K562 (cell line): ENCODE measurements around the gene CORO2A. TPM values are rescaled to one million over a fixed set of nuclear protein-coding genes. Genes with fewer than 3 reads are reported as not detected.
A peak's percentile ranks its signal among the peaks of the same experiment; 100 is the strongest.

Experiments used
- CHCHD3 ChIP-seq: fragments of 250-450 bp; sonication (Bioruptor Pico); IDR thresholded peaks from 2 replicates; pipeline ENCODE4 v2.1.2; 2022; ENCODE audit warnings: mild to moderate bottlenecking
- DPF2 ChIP-seq: fragments of 450-650 bp; IDR thresholded peaks from 2 replicates; pipeline ENCODE4 v1.6.1; 2016
- ERF ChIP-seq: fragments of 450-650 bp; formaldehyde crosslinking; IDR thresholded peaks from 2 replicates; pipeline ENCODE4 v1.4.0; 2020; ENCODE audit warnings: mild to moderate bottlenecking, mixed read lengths
- FOXA3 ChIP-seq, 2 experiments: fragments of 450-650 bp in 1 of 2; sonication (generic) in 1 of 2; formaldehyde crosslinking; IDR thresholded peaks in 1 of 2; conservative IDR thresholded peaks in 1 of 2; 2 replicates each; pipeline versions ENCODE4 v1.4.0 to v1.8.0; 2020 to 2022; ENCODE audit warnings: mild to moderate bottlenecking in 2 of 2, missing genetic modification reagents in 1 of 2
- HLTF ChIP-seq: fragments of 450-650 bp; IDR thresholded peaks from 2 replicates; pipeline ENCODE4 v1.6.1; 2016
- IFI16 ChIP-seq: fragments of 250-450 bp; sonication (Bioruptor Pico); IDR thresholded peaks from 2 replicates; pipeline ENCODE4 v2.1.2; 2022; ENCODE audit warnings: mild to moderate bottlenecking, inconsistent platforms
- KDM2B ChIP-seq: fragments of 250-450 bp; sonication (Bioruptor Pico); IDR thresholded peaks from 2 replicates; pipeline ENCODE4 v1.8.0; 2021; ENCODE audit warnings: mild to moderate bottlenecking, moderate library complexity
- MIER1 ChIP-seq: fragments of 450-650 bp; IDR thresholded peaks from 2 replicates; pipeline ENCODE4 v1.6.1; 2016; ENCODE audit warnings: antibody characterized with exemption, mild to moderate bottlenecking, low read depth
- MYNN ChIP-seq, 2 experiments: sonication (generic); formaldehyde crosslinking in 1 of 2; IDR thresholded peaks; 2 replicates each; pipeline versions ENCODE4 v1.5.0 to v1.6.1; 2016 to 2020; ENCODE audit warnings: antibody characterized with exemption in 1 of 2, missing genetic modification reagents in 1 of 2
- NCOA2 ChIP-seq, 2 experiments: fragments of 450-650 bp; IDR thresholded peaks; 2 replicates each; pipeline ENCODE4 v1.6.1; 2018; ENCODE audit warnings: mild to moderate bottlenecking in 2 of 2, moderate library complexity in 1 of 2; ENCODE audit not compliant: partially characterized antibody in 2 of 2
- PHF20 ChIP-seq: fragments of 450-650 bp; IDR thresholded peaks from 2 replicates; pipeline ENCODE4 v1.6.1; 2018; ENCODE audit not compliant: partially characterized antibody
- RFX7 ChIP-seq: fragments of 250-450 bp; sonication (Bioruptor Pico); IDR thresholded peaks from 2 replicates; pipeline ENCODE4 v1.5.1; 2021; ENCODE audit warnings: mild to moderate bottlenecking
- SPI1 ChIP-seq: IDR thresholded peaks from 2 replicates; pipeline ENCODE4 v1.6.1; 2011; ENCODE audit warnings: low read depth, low read length, control low read depth, borderline replicate concordance
- TSHZ1 ChIP-seq: fragments of 250-450 bp; sonication (Bioruptor Pico); IDR thresholded peaks from 2 replicates; pipeline ENCODE4 v1.4.0; 2020; ENCODE audit warnings: mild to moderate bottlenecking, moderate library complexity
- ZNF217 ChIP-seq: sonication (generic); formaldehyde crosslinking; IDR thresholded peaks from 2 replicates; pipeline ENCODE4 v1.8.0; 2022; ENCODE audit warnings: mild to moderate bottlenecking, missing genetic modification reagents
- ZNF785 ChIP-seq: fragments of 250-450 bp; sonication (Bioruptor Pico); IDR thresholded peaks from 2 replicates; pipeline ENCODE4 v1.4.0; 2020; ENCODE audit warnings: mild to moderate bottlenecking
- polyA plus RNA-seq, 8 experiments: library from polyadenylated mRNA; depleted of rRNA in 4 of 8; stranded (reverse) in 5 of 8; unstranded in 3 of 8; fragments of >200 nt; fragmentation: Nextera tagmentation in 2 of 8; fragmentation: Illumina TruSeq in 1 of 8; extraction: Ambion mirVana in 2 of 8; extraction: Trizol in 1 of 8; gene quantifications; 2 replicates each; pipeline versions ENCODE4 v1.2.1 to v1.2.3, GENCODE V29; 2011 to 2014; ENCODE audit warnings: inconsistent platforms in 1 of 8, missing spikeins in 1 of 8
- total RNA-seq, 7 experiments: library from RNA; depleted of rRNA in 6 of 7; stranded (reverse); fragments of >200 nt in 6 of 7; fragmentation: Illumina TruSeq in 2 of 7; extraction: Trizol in 2 of 7; gene quantifications; 2 replicates each; pipeline versions ENCODE4 v1.2.1 to v1.2.3, GENCODE V29; 2011 to 2021; ENCODE audit warnings: low replicate concordance in 1 of 7
- TF ChIP-seq, protein P1 (sequence below): fragments of 250-450 bp; sonication (Bioruptor Pico); IDR thresholded peaks from 2 replicates; pipeline ENCODE4 v1.4.0; 2020; ENCODE audit warnings: borderline replicate concordance
- TF ChIP-seq, protein P2 (sequence below): sonication (generic); formaldehyde crosslinking; IDR thresholded peaks from 2 replicates; pipeline ENCODE4 v1.4.0; 2020; ENCODE audit warnings: mild to moderate bottlenecking, missing genetic modification reagents

The CORO2A gene
- total and polyA plus RNA-seq, 9 of the 15 experiments (the other 6 are each of a cell fraction or from before 2014, with no cell fraction given) = 9.5 to 26.6 (median 18.0) TPM

DNA sequence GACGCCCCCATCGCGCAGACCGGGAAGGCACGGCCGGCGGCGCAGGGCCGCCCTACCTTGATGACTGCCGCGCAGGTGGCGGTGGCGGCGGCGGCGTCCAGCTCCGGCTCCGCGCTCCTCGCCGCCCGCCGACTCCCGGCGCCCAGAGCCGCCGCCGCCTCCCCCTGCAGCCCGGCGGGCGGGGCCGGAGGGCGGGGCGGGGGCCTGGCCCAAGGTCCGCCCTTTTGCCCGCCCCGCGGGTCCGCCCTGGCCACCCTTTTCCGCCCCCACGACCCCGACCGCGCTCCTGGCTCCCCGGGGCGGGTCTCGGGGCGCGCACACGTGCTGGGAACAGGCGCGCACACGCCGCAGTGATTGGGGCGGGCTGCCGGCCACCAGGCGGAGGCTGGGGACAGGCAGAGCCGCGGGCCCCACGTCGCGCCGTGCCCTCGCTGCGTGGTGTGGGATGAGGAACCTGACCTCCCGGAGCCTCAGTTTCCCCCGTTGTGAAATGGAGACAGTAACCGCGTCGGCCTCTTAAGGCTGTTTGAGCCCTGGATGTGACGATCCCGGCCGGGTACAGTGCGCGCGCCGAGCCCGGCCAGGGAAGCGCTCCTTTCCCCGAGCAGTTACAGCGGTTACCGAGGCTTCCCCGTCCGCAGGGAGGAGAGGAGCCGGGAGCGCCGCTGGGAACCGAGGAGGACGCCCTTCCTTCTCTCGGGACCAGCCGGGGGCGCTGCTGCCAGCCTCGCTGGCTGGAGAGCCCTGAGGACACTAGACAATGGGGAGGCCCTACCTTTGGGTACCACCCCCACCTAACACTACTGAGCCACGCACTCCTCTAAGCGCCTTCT, at the start of gene CORO2A (continued):
- TF ChIP-seq NCOA2 (IDR thresholded peaks at IDR 0.05; ENCODE audit: partially characterized antibody in 2 of 2) = no peak
- TF ChIP-seq, protein P1, sequence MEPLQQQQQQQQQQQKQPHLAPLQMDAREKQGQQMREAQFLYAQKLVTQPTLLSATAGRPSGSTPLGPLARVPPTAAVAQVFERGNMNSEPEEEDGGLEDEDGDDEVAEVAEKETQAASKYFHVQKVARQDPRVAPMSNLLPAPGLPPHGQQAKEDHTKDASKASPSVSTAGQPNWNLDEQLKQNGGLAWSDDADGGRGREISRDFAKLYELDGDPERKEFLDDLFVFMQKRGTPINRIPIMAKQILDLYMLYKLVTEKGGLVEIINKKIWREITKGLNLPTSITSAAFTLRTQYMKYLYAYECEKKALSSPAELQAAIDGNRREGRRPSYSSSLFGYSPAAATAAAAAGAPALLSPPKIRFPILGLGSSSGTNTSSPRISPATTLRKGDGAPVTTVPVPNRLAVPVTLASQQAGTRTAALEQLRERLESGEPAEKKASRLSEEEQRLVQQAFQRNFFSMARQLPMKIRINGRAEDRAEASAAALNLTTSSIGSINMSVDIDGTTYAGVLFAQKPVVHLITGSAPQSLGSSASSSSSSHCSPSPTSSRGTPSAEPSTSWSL = no peak
- no peak for TF ChIP-seq TSHZ1 (CRISPR knock-in tag)
- 0 out of 2 replicates have a peak, but pooled peaks have one; percentile 22 for TF ChIP-seq MYNN (IDR thresholded peaks at IDR 0.05)
- no peak for TF ChIP-seq MYNN (CRISPR knock-in tag; IDR thresholded peaks at IDR 0.05)
- no peak for TF ChIP-seq IFI16 (CRISPR knock-in tag)
- TF ChIP-seq KDM2B = 0 out of 2 replicates have a peak, but pooled peaks have one; percentile 43
- no peak for TF ChIP-seq CHCHD3 (CRISPR knock-in tag)
- no peak for TF ChIP-seq PHF20
- TF ChIP-seq HLTF = no peak
- TF ChIP-seq ZNF217 (CRISPR knock-in tag) = no peak
- TF ChIP-seq, protein P2, sequence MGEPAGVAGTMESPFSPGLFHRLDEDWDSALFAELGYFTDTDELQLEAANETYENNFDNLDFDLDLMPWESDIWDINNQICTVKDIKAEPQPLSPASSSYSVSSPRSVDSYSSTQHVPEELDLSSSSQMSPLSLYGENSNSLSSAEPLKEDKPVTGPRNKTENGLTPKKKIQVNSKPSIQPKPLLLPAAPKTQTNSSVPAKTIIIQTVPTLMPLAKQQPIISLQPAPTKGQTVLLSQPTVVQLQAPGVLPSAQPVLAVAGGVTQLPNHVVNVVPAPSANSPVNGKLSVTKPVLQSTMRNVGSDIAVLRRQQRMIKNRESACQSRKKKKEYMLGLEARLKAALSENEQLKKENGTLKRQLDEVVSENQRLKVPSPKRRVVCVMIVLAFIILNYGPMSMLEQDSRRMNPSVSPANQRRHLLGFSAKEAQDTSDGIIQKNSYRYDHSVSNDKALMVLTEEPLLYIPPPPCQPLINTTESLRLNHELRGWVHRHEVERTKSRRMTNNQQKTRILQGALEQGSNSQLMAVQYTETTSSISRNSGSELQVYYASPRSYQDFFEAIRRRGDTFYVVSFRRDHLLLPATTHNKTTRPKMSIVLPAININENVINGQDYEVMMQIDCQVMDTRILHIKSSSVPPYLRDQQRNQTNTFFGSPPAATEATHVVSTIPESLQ = no peak
- TF ChIP-seq ZNF785 (CRISPR knock-in tag) = no peak
- 0 out of 2 replicates have a peak, but pooled peaks have one; percentile 24 for TF ChIP-seq ERF (CRISPR knock-in tag)
- TF ChIP-seq SPI1 = no peak
- TF ChIP-seq DPF2 = no peak
- TF ChIP-seq MIER1 = no peak
- peak in 1 of 2 experiments; percentile 64; a peak in 1 of 4 replicates for TF ChIP-seq FOXA3 (CRISPR knock-in tag; conservative IDR thresholded peaks at IDR 0.05 in 1 of 2, IDR thresholded peaks at IDR 0.05 in 1 of 2)
- no peak for TF ChIP-seq RFX7 (CRISPR knock-in tag)
